CD8-positive, alpha-beta memory T cell (primary cell): ENCODE measurements around the gene C22orf39. TPM values are rescaled to one million over a fixed set of nuclear protein-coding genes. Genes with fewer than 3 reads are reported as not detected.

Experiments used
- CTCF ChIA-PET: fragments of 350-600 bp; sonication (Branson Sonifier 250); formaldehyde crosslinking; loops from one replicate; lab custom pipeline; 2021; ENCODE audit warnings: antibody characterized with exemption; lab: Charles Lee
- POLR2A ChIA-PET: fragments of 350-600 bp; sonication (Branson Sonifier 250); formaldehyde crosslinking; loops from one replicate; lab custom pipeline; 2021; ENCODE audit warnings: antibody characterized with exemption; lab: Charles Lee
- DNase-seq, 5 donors: peaks; one replicate each; pipeline versions ENCODE4 v3.0.0 to v3.0.0-alpha.2; 2020 to 2022; ENCODE audit warnings: mixed read lengths in 1 of 5
- H3K27ac ChIP-seq: one replicate; pipeline ENCODE4 v1.7.0; 2013; ENCODE audit warnings: low read depth, mild to moderate bottlenecking, low read length, moderate library complexity
- H3K27me3 ChIP-seq: 2 replicates; pipeline ENCODE4 v1.7.0; 2013; ENCODE audit warnings: low read length, mild to moderate bottlenecking; ENCODE audit not compliant: insufficient read depth, poor library complexity, severe bottlenecking
- H3K36me3 ChIP-seq: 2 replicates; pipeline ENCODE4 v1.7.0; 2013; ENCODE audit warnings: mild to moderate bottlenecking, low read length, moderate library complexity; ENCODE audit not compliant: insufficient read depth
- H3K4me1 ChIP-seq: 2 replicates; pipeline ENCODE4 v1.7.0; 2013; ENCODE audit warnings: mild to moderate bottlenecking, low read length, moderate library complexity; ENCODE audit not compliant: insufficient read depth
- H3K4me3 ChIP-seq: 2 replicates; pipeline ENCODE4 v1.7.0; 2013; ENCODE audit warnings: mild to moderate bottlenecking, low read length
- H3K9me3 ChIP-seq: 2 replicates; pipeline ENCODE4 v1.7.0; 2013; ENCODE audit warnings: mild to moderate bottlenecking, low read length
- H3K27ac Mint-ChIP-seq, 8 donors: one replicate each; pipeline ENCODE4 v1.8.0; 2020 to 2021; ENCODE audit warnings: mixed read lengths in 8 of 8, mild to moderate bottlenecking in 6 of 8, inconsistent platforms in 3 of 8, moderate library complexity in 3 of 8
- H3K27me3 Mint-ChIP-seq, 2 donors: one replicate each; pipeline ENCODE4 v1.8.0; 2020 to 2021; ENCODE audit warnings: mixed read lengths in 2 of 2, mild to moderate bottlenecking in 1 of 2, moderate library complexity in 1 of 2
- H3K36me3 Mint-ChIP-seq, 3 donors: one replicate each; pipeline ENCODE4 v1.8.0; 2020 to 2021; ENCODE audit warnings: mixed read lengths in 3 of 3, inconsistent platforms in 1 of 3, mild to moderate bottlenecking in 1 of 3
- H3K4me1 Mint-ChIP-seq, 3 donors: one replicate each; pipeline ENCODE4 v1.8.0; 2020 to 2021; ENCODE audit warnings: mixed read lengths in 3 of 3, inconsistent platforms in 1 of 3, mild to moderate bottlenecking in 1 of 3
- H3K4me3 Mint-ChIP-seq, 7 donors: one replicate each; pipeline ENCODE4 v1.8.0; 2020 to 2021; ENCODE audit warnings: mixed read lengths in 7 of 7, mild to moderate bottlenecking in 6 of 7, moderate library complexity in 4 of 7, inconsistent platforms in 2 of 7
- H3K9me3 Mint-ChIP-seq, 5 donors: one replicate each; pipeline ENCODE4 v1.8.0; 2020 to 2022; ENCODE audit warnings: mixed read lengths in 5 of 5, mild to moderate bottlenecking in 3 of 5, moderate library complexity in 2 of 5, inconsistent platforms in 1 of 5
- polyA plus RNA-seq: library from polyadenylated mRNA; unstranded; fragments of 300-500 nt; fragmentation: Illumina TruSeq; gene quantifications from one replicate; pipeline ENCODE4 v1.2.3, GENCODE V29; 2021
- total RNA-seq, 2 experiments: library from RNA; stranded (reverse); gene quantifications; one replicate each; pipeline ENCODE4 v1.2.3, GENCODE V29; 2021

Gene C22orf39
- total and polyA plus RNA-seq, 3 experiments from 2014 or later, result 24.4 to 59.9 (median 27.7) TPM

DNA sequence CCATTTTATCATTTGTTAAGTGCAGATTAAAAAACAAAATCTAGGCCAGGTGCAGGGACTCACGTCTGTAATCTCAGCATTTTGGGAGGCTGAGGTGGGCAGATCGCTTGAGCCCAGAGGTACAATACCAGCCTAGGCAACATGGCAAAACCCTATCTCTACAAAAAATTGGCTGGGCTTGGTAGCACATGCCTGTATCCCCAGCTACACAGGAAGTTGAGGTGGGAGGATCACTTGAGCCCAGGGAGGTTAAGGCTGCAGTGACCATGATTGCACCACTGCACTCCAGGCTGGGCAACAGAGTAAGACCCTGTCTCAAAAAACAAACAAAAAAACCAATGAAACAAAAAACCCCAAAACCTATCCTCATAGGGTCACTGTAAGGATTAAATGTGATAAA lies 48.9 kb downstream of the C22orf39 start:
- Histone ChIP-seq H3K4me1 (peaks cover 6% of the 10 kb centered on the region), H3K27ac (peak overlapping the region; percentile 12), H3K4me3 (no peak overlapping the region), H3K27me3 (no peaks in the 10 kb centered on the region), H3K36me3 (peaks cover 45% of the 10 kb centered on the region), H3K9me3 (no peaks in the 10 kb centered on the region)
- no peak overlapping the region for H3K4me3 Mint-ChIP-seq
- H3K36me3 Mint-ChIP-seq, result peaks cover 0 to 86% (median 22%) of the 10 kb centered on the region in 3 donors
- ChIA-PET POLR2A (no interaction called here), CTCF (no interaction called here)
- peak overlapping the region in 2 of 8 donors; percentile 29 to 57 for H3K27ac Mint-ChIP-seq
- H3K27me3 Mint-ChIP-seq, result no peaks in the 10 kb centered on the region
- peaks cover 0 to 1% (median 0%) of the 10 kb centered on the region in 3 donors for H3K4me1 Mint-ChIP-seq
- no peak for DNase-seq
- H3K9me3 Mint-ChIP-seq, result no peaks in the 10 kb centered on the region

DNA sequence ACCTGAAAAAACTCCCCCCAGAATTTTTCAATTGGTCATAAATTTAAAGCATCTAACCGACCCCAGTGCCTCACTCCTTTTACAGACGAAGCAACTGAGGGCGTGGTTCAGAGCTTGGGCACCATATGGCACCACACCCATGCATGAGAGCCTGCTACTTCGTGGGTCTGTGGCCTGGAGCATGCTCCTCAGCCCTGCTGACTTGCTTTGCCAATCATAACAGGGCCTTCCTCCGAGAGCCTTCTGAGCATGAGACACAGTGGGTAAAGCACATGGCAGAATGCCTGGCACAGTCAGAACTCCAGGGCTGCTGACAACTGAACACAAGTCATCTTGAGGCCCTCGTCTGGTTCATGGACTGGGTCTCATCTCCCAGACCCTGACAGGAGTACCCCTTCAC lies 49.3 kb downstream of the C22orf39 start:
- CTCF ChIA-PET, result no interaction called here
- Histone ChIP-seq H3K4me1 (peaks cover 6% of the 10 kb centered on the region), H3K27me3 (no peaks in the 10 kb centered on the region), H3K9me3 (no peaks in the 10 kb centered on the region), H3K27ac (peak overlapping the region; percentile 12), H3K36me3 (peaks cover 47% of the 10 kb centered on the region), H3K4me3 (no peak overlapping the region)
- no peaks in the 10 kb centered on the region for H3K9me3 Mint-ChIP-seq
- peaks cover 0 to 88% (median 23%) of the 10 kb centered on the region in 3 donors for H3K36me3 Mint-ChIP-seq
- H3K27ac Mint-ChIP-seq, result peak overlapping the region in 1 of 8 donors; percentile 12
- no peak overlapping the region for H3K4me3 Mint-ChIP-seq
- POLR2A ChIA-PET, result no interaction called here
- peaks cover 0 to 1% (median 0%) of the 10 kb centered on the region in 3 donors for H3K4me1 Mint-ChIP-seq
- DNase-seq, result no peak
- H3K27me3 Mint-ChIP-seq, result no peaks in the 10 kb centered on the region

DNA sequence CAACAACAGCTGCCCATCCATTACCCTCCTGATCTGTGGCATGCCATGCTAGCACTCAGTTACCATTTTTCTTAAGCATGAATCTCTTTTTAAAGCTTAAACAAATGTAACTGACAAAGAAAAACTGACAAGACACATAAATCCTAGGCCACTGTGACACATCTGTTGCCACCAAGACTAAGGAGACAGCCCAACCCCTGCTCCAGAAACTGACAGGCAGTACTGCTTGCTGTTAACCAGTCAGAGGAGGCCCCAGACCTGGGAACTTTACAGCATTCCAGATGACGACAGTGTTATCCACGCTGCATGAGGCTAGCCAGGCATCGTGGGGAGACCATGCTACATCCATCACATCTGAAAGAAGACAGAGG lies 49.8 kb downstream of the C22orf39 start:
- CTCF ChIA-PET, result no interaction called here
- peaks cover 0 to 89% (median 23%) of the 10 kb centered on the region in 3 donors for H3K36me3 Mint-ChIP-seq
- H3K9me3 Mint-ChIP-seq, result no peaks in the 10 kb centered on the region
- Histone ChIP-seq H3K4me1 (peaks cover 6% of the 10 kb centered on the region), H3K9me3 (no peaks in the 10 kb centered on the region), H3K4me3 (no peak overlapping the region), H3K27me3 (no peaks in the 10 kb centered on the region), H3K36me3 (peaks cover 49% of the 10 kb centered on the region), H3K27ac (peak overlapping the region; percentile 78)
- peaks cover 0 to 1% (median 0%) of the 10 kb centered on the region in 3 donors for H3K4me1 Mint-ChIP-seq
- H3K27ac Mint-ChIP-seq, result peak overlapping the region in 1 of 8 donors; percentile 23
- no peak for DNase-seq
- no peak overlapping the region for H3K4me3 Mint-ChIP-seq
- POLR2A ChIA-PET, result no interaction called here
- no peaks in the 10 kb centered on the region for H3K27me3 Mint-ChIP-seq

DNA sequence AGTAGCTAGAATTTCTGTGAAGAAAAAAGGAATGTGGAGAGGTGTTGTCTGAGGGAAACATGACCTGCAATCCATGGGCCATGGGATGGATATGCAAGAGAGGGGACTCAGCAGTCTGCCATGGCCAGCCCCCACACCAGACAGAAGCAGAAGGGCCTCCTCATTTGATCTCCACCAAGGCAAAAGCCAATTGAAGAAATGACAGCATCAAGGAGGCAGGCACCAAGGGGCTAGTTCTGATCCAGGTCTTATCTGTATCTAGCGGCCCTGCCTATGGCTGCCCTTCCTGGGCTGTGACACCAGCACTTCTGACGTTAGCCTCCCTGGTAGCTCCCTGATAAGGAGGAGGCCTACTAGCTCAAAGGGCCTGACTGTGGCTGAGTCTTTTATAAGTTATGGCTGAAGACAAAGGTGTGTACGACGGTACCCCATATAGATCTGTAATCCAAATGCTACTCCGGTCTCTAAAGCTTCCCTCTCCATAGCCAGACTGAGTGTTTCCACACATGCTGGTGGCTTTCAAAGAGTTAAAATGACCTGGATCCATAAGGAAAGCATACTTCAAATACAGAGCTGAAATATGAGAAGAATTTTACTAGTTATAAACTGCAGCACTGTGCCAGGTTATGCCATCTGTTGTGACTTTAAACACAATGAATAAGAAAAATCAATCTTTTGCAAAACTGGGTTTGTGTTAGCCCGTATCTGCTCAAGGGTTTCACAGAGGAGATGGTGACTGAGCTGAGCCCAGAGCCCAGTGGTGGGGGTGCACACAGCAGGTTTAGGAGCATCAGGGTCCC lies 50.4 kb downstream of the C22orf39 start:
- Mint-ChIP-seq H3K27me3 (no peaks in the 10 kb centered on the region), H3K36me3 (peaks cover 0 to 90% (median 23%) of the 10 kb centered on the region in 3 donors), H3K9me3 (no peaks in the 10 kb centered on the region), H3K4me1 (peaks cover 0 to 1% (median 0%) of the 10 kb centered on the region in 3 donors), H3K27ac (peak overlapping the region in 3 of 8 donors; percentile 26 to 63 (median 47)), H3K4me3 (no peak overlapping the region)
- no peak for DNase-seq
- POLR2A ChIA-PET, result no interaction called here
- peaks cover 6% of the 10 kb centered on the region for H3K4me1 ChIP-seq
- peaks cover 55% of the 10 kb centered on the region for H3K36me3 ChIP-seq
- H3K9me3 ChIP-seq, result no peaks in the 10 kb centered on the region
- peak overlapping the region; percentile 78 for H3K27ac ChIP-seq
- no peak overlapping the region for H3K4me3 ChIP-seq
- CTCF ChIA-PET, result no interaction called here
- no peaks in the 10 kb centered on the region for H3K27me3 ChIP-seq

DNA sequence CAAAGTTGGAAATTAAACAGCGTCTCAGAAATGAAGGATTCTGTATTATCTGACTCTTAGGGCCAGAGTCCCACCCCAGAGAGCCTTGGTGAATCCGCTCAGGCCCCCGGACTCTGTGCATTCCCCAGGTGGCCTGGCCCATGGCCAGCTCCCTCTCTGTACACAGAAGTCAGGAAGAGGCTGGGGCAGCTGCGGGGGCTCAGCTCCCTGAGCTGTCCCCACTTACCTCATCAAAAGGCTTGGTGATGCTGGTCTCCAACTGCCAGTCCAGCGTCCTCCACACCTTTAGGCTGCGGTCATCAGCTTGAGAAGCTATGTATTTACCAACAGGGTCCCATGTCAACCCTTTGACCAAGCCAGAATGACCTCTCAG lies 51.0 kb downstream of the C22orf39 start:
- Mint-ChIP-seq H3K27ac (peak overlapping the region in 1 of 8 donors; percentile 47), H3K36me3 (peaks cover 0 to 89% (median 21%) of the 10 kb centered on the region in 3 donors), H3K9me3 (no peaks in the 10 kb centered on the region), H3K27me3 (no peaks in the 10 kb centered on the region), H3K4me1 (peaks cover 0 to 1% (median 0%) of the 10 kb centered on the region in 3 donors), H3K4me3 (no peak overlapping the region)
- peak overlapping the region; percentile 78 for H3K27ac ChIP-seq
- no peaks in the 10 kb centered on the region for H3K9me3 ChIP-seq
- CTCF ChIA-PET, result no interaction called here
- peaks cover 6% of the 10 kb centered on the region for H3K4me1 ChIP-seq
- POLR2A ChIA-PET, result no interaction called here
- H3K27me3 ChIP-seq, result no peaks in the 10 kb centered on the region
- DNase-seq, result no peak
- no peak overlapping the region for H3K4me3 ChIP-seq
- peaks cover 61% of the 10 kb centered on the region for H3K36me3 ChIP-seq

DNA sequence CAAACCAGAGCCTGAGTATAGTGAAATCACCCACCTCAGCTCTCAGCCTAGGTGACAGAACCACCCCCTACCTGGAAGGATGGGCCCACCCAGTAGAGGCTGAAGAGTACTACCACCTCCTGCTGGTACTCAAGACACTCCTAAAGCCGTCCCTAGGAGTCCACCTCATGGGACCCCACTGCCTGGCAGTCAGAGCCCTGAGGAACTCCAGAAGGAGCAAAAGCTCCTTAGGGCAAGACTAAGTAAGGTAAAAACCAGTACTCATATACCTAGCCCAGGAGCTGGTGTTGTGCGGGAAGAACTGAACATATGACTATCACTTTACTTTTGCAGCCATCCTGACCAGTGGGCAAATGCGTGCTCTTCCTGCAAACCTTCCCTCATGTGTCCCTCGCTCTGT lies 52.2 kb downstream of the C22orf39 start:
- no peak overlapping the region for H3K4me3 Mint-ChIP-seq
- H3K4me1 Mint-ChIP-seq, result no peaks in the 10 kb centered on the region
- DNase-seq, result no peak
- H3K27ac Mint-ChIP-seq, result peak overlapping the region in 4 of 8 donors; percentile 37 to 79 (median 67)
- peaks cover 65% of the 10 kb centered on the region for H3K36me3 ChIP-seq
- no peaks in the 10 kb centered on the region for H3K9me3 ChIP-seq
- no peaks in the 10 kb centered on the region for H3K9me3 Mint-ChIP-seq
- peaks cover 6% of the 10 kb centered on the region for H3K4me1 ChIP-seq
- H3K27me3 Mint-ChIP-seq, result no peaks in the 10 kb centered on the region
- no peaks in the 10 kb centered on the region for H3K27me3 ChIP-seq
- H3K36me3 Mint-ChIP-seq, result peaks cover 4 to 85% (median 19%) of the 10 kb centered on the region in 3 donors
- H3K4me3 ChIP-seq, result no peak overlapping the region
- ChIA-PET POLR2A (no interaction called here), CTCF (no interaction called here)
- H3K27ac ChIP-seq, result no peak overlapping the region

DNA sequence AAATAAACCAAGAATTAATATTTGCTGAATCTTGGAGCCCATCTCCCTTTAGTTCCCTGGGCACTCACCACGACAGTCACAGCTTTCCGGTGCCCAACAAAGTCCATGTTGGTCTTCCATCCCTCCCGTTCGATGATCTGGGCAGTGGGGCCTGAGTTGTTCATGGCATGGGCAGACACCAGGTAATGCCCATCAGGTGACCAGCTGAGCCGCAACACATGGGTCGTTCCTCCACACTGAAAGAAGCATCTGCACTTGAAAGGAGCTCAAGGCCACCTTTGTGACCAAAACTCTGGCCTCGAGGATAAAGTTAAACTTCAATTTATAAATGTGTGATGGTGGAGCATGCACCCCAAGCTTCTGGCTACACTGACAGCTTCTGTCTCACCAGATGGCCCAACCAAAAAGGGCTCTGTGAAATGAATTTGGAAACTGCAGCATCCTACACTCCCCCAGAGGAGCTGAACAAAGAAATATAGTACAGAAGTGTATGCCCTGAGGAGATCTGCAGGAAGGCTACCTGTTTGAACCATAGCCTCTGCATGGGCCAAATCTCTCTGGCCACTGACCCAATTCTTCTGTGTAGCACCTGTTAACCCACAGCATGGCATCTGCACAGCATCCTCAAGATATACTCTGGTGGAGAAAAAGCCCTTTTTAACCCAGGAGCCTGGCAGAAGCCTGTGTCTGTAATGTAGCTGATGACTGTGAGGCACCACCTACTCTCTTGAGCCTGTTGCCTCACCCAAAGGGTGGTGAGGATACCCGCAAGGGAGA lies 53.0 kb downstream of the C22orf39 start:
- CTCF ChIA-PET, result interaction anchor here (0.7 kb wide), 1 partner anchor 8 kb away, joined by 3 read pairs; no protein-coding TSS in a partner anchor
- POLR2A ChIA-PET, result no interaction called here
- Histone ChIP-seq H3K27ac (no peak overlapping the region), H3K4me3 (no peak overlapping the region), H3K27me3 (no peaks in the 10 kb centered on the region), H3K36me3 (peaks cover 68% of the 10 kb centered on the region), H3K4me1 (peaks cover 6% of the 10 kb centered on the region), H3K9me3 (no peaks in the 10 kb centered on the region)
- Mint-ChIP-seq H3K27me3 (no peaks in the 10 kb centered on the region), H3K4me1 (no peaks in the 10 kb centered on the region), H3K4me3 (no peak overlapping the region), H3K27ac (peak overlapping the region in 2 of 8 donors; percentile 17 to 64), H3K36me3 (peaks cover 4 to 86% (median 17%) of the 10 kb centered on the region in 3 donors), H3K9me3 (no peaks in the 10 kb centered on the region)
- DNase-seq, result no peak

DNA sequence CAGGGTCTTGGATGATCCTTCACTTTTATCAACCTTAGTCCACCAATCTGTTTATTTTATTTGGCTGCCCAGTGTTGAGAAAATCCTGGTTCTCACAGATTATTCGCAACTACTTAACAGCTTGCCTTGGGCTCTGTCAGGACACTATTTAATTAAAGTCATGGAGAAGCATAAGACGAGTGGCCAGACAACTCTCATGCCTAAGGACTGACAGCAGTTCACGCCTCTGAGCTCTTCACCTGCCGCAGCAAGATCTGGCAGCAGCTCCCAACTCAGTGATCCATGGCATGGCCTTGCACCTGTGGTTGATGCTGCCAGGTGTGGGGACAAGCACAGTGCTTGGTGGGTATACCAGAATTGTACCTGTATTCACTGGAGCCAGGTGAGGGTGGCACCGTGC lies 53.8 kb downstream of the C22orf39 start:
- no peak for DNase-seq
- Histone ChIP-seq H3K4me1 (peaks cover 6% of the 10 kb centered on the region), H3K4me3 (no peak overlapping the region), H3K27ac (peak overlapping the region; percentile 3), H3K9me3 (no peaks in the 10 kb centered on the region), H3K36me3 (peaks cover 73% of the 10 kb centered on the region), H3K27me3 (no peaks in the 10 kb centered on the region)
- POLR2A ChIA-PET, result no interaction called here
- H3K27ac Mint-ChIP-seq, result no peak overlapping the region
- H3K4me1 Mint-ChIP-seq, result no peaks in the 10 kb centered on the region
- H3K4me3 Mint-ChIP-seq, result no peak overlapping the region
- CTCF ChIA-PET, result interaction anchor here (0.7 kb wide), 1 partner anchor 9 kb away, joined by 3 read pairs; no protein-coding TSS in a partner anchor
- no peaks in the 10 kb centered on the region for H3K27me3 Mint-ChIP-seq
- peaks cover 4 to 87% (median 17%) of the 10 kb centered on the region in 3 donors for H3K36me3 Mint-ChIP-seq
- H3K9me3 Mint-ChIP-seq, result no peaks in the 10 kb centered on the region
